HepG2 (cell line): ENCODE data around the gene DPM1. TPM values are rescaled to one million over a fixed set of nuclear protein-coding genes. Genes with fewer than 3 reads are reported as not detected.
A peak's percentile ranks its signal among the peaks of the same experiment; 100 is the strongest.

Source experiments
- CEBPG ChIP-seq: IDR thresholded peaks from 2 replicates; pipeline ENCODE4 v1.6.1; 2016
- ETS1 ChIP-seq: sonication (generic); formaldehyde crosslinking; IDR thresholded peaks from 2 replicates; pipeline ENCODE4 v1.4.0; 2020; ENCODE audit warnings: missing genetic modification reagents
- FOXA1 ChIP-seq, 2 experiments: fragments of 450-650 bp in 1 of 2; sonication (generic) in 1 of 2; formaldehyde crosslinking in 1 of 2; IDR thresholded peaks; 2 replicates each; pipeline versions ENCODE4 v1.4.0 to v1.6.1; 2016 to 2020; ENCODE audit warnings: missing genetic modification reagents in 1 of 2
- MED8 ChIP-seq: sonication (generic); formaldehyde crosslinking; IDR thresholded peaks from 2 replicates; pipeline ENCODE4 v1.8.1; 2023; ENCODE audit warnings: mild to moderate bottlenecking, missing genetic modification reagents; ENCODE audit not compliant: insufficient replicate concordance
- NFE2 ChIP-seq: sonication (generic); formaldehyde crosslinking; IDR thresholded peaks from 2 replicates; pipeline ENCODE4 v1.4.0; 2020; ENCODE audit warnings: missing genetic modification reagents
- PAF1 ChIP-seq: IDR thresholded peaks from 2 replicates; pipeline ENCODE4 v1.6.1; 2016; ENCODE audit warnings: missing genetic modification reagents, missing compliant biosample characterization
- ZNF30 ChIP-seq: sonication (generic); formaldehyde crosslinking; IDR thresholded peaks from 2 replicates; pipeline ENCODE4 v1.5.0; 2020; ENCODE audit warnings: mild to moderate bottlenecking, missing genetic modification reagents
- ZNF512 ChIP-seq: sonication (generic); formaldehyde crosslinking; IDR thresholded peaks from 2 replicates; pipeline ENCODE4 v1.4.0; 2020; ENCODE audit warnings: mild to moderate bottlenecking, missing genetic modification reagents
- polyA plus RNA-seq, 8 experiments: library from polyadenylated mRNA; depleted of rRNA in 3 of 8; stranded (reverse) in 7 of 8; unstranded in 1 of 8; fragments of >200 nt; fragmentation: Illumina TruSeq in 4 of 8; extraction: Trizol in 4 of 8; gene quantifications; 2 replicates each; pipeline versions ENCODE4 v1.2.1 to v1.2.3, GENCODE V29; 2011 to 2016; ENCODE audit warnings: low read depth in 4 of 8, missing spikeins in 1 of 8, mixed read lengths in 1 of 8; ENCODE audit not compliant: insufficient read depth in 1 of 8
- total RNA-seq, 5 experiments: library from RNA; depleted of rRNA; stranded (reverse); fragments of >200 nt; fragmentation: Illumina TruSeq; extraction: Trizol; gene quantifications; 2 replicates each; pipeline ENCODE4 v1.2.3, GENCODE V29; 2016; ENCODE audit warnings: low read depth in 1 of 5
- TF ChIP-seq, protein P1 (sequence below): sonication (generic); formaldehyde crosslinking; IDR thresholded peaks from one replicate; pipeline ENCODE4 v1.5.1; 2020; ENCODE audit warnings: mild to moderate bottlenecking, missing genetic modification reagents; ENCODE audit errors: not compliant biosample characterization
- TF ChIP-seq, protein P2 (sequence below): sonication (generic); formaldehyde crosslinking; IDR thresholded peaks from 2 replicates; pipeline ENCODE4 v1.4.0; 2020; ENCODE audit warnings: mild to moderate bottlenecking, missing genetic modification reagents
- TF ChIP-seq, protein P3 (sequence below): sonication (generic); formaldehyde crosslinking; IDR thresholded peaks from 2 replicates; pipeline ENCODE4 v1.9.0; 2021; ENCODE audit warnings: missing genetic modification reagents, borderline replicate concordance
- TF ChIP-seq, protein P4 (sequence below): sonication (generic); formaldehyde crosslinking; IDR thresholded peaks from 2 replicates; pipeline ENCODE4 v1.4.0; 2020; ENCODE audit warnings: missing genetic modification reagents, borderline replicate concordance

Gene DPM1
- total and polyA plus RNA-seq, 2 of the 13 experiments (the other 11 are each of a cell fraction or from before 2014, with no cell fraction given) = 83.2 to 161 TPM

- TF ChIP-seq, protein P1, sequence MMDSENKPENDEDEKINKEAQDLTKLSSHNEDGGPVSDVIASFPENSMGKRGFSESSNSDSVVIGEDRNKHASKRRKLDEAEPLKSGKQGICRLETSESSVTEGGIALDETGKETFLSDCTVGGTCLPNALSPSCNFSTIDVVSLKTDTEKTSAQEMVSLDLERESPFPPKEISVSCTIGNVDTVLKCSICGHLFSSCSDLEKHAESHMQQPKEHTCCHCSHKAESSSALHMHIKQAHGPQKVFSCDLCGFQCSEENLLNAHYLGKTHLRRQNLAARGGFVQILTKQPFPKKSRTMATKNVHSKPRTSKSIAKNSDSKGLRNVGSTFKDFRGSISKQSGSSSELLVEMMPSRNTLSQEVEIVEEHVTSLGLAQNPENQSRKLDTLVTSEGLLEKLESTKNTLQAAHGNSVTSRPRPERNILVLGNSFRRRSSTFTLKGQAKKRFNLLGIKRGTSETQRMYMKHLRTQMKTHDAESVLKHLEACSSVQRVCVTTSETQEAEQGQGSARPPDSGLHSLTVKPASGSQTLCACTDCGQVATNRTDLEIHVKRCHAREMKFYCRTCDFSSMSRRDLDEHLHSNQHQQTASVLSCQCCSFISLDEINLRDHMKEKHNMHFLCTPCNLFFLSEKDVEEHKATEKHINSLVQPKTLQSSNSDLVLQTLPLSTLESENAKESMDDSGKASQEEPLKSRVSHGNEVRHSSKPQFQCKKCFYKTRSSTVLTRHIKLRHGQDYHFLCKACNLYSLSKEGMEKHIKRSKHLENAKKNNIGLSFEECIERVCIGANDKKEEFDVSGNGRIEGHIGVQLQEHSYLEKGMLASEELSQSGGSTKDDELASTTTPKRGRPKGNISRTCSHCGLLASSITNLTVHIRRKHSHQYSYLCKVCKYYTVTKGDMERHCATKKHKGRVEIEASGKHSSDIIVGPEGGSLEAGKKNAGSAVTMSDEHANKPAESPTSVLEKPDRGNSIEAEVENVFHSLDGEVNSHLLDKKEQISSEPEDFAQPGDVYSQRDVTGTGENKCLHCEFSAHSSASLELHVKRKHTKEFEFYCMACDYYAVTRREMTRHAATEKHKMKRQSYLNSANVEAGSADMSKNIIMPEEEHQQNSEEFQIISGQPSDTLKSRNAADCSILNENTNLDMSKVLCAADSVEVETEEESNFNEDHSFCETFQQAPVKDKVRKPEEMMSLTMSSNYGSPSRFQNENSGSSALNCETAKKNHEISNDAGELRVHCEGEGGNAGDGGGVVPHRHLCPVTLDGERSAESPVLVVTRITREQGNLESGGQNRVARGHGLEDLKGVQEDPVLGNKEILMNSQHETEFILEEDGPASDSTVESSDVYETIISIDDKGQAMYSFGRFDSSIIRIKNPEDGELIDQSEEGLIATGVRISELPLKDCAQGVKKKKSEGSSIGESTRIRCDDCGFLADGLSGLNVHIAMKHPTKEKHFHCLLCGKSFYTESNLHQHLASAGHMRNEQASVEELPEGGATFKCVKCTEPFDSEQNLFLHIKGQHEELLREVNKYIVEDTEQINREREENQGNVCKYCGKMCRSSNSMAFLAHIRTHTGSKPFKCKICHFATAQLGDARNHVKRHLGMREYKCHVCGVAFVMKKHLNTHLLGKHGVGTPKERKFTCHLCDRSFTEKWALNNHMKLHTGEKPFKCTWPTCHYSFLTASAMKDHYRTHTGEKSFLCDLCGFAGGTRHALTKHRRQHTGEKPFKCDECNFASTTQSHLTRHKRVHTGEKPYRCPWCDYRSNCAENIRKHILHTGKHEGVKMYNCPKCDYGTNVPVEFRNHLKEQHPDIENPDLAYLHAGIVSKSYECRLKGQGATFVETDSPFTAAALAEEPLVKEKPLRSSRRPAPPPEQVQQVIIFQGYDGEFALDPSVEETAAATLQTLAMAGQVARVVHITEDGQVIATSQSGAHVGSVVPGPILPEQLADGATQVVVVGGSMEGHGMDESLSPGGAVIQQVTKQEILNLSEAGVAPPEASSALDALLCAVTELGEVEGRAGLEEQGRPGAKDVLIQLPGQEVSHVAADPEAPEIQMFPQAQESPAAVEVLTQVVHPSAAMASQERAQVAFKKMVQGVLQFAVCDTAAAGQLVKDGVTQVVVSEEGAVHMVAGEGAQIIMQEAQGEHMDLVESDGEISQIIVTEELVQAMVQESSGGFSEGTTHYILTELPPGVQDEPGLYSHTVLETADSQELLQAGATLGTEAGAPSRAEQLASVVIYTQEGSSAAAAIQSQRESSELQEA (CRISPR knock-in tag) = peak; percentile 88
- TF ChIP-seq, protein P2, sequence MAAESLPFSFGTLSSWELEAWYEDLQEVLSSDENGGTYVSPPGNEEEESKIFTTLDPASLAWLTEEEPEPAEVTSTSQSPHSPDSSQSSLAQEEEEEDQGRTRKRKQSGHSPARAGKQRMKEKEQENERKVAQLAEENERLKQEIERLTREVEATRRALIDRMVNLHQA = no peak
- TF ChIP-seq ETS1 (CRISPR knock-in tag) (no peak), PAF1 (no peak), FOXA1 (IDR thresholded peaks at IDR 0.05) (no peak), FOXA1 (CRISPR knock-in tag; IDR thresholded peaks at IDR 0.05) (0 out of 2 replicates have a peak, but pooled peaks have one; percentile 14), ZNF30 (CRISPR knock-in tag) (peak; percentile 84; the same call in 1 of the 2 replicates), ZNF512 (CRISPR knock-in tag) (no peak; the same call in 1 of the 2 replicates), NFE2 (no peak), CEBPG (CRISPR knock-in tag) (peak; percentile 79), MED8 (peak; percentile 66)
- TF ChIP-seq, protein P3, sequence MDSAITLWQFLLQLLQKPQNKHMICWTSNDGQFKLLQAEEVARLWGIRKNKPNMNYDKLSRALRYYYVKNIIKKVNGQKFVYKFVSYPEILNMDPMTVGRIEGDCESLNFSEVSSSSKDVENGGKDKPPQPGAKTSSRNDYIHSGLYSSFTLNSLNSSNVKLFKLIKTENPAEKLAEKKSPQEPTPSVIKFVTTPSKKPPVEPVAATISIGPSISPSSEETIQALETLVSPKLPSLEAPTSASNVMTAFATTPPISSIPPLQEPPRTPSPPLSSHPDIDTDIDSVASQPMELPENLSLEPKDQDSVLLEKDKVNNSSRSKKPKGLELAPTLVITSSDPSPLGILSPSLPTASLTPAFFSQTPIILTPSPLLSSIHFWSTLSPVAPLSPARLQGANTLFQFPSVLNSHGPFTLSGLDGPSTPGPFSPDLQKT (CRISPR knock-in tag) = no peak
- TF ChIP-seq, protein P4, sequence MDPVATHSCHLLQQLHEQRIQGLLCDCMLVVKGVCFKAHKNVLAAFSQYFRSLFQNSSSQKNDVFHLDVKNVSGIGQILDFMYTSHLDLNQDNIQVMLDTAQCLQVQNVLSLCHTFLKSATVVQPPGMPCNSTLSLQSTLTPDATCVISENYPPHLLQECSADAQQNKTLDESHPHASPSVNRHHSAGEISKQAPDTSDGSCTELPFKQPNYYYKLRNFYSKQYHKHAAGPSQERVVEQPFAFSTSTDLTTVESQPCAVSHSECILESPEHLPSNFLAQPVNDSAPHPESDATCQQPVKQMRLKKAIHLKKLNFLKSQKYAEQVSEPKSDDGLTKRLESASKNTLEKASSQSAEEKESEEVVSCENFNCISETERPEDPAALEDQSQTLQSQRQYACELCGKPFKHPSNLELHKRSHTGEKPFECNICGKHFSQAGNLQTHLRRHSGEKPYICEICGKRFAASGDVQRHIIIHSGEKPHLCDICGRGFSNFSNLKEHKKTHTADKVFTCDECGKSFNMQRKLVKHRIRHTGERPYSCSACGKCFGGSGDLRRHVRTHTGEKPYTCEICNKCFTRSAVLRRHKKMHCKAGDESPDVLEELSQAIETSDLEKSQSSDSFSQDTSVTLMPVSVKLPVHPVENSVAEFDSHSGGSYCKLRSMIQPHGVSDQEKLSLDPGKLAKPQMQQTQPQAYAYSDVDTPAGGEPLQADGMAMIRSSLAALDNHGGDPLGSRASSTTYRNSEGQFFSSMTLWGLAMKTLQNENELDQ = peak; percentile 75; the same call in 1 of the 2 replicates
Observed at GRCh38 chr20:50957798-50958614, at the start of gene DPM1 (continued).
